ENCODE measurements around the gene TF.

Gene TF

GRCh38 chr3:133761605-133762484, 15.7 kb downstream of the TF start:
- TF ChIP-seq FOXP2 (optimal IDR thresholded peaks at IDR 0.05; ENCODE audit: borderline replicate concordance, extremely low read depth, extremely low read length, insufficient read depth) (no peak), POLR2AphosphoS5 (IDR thresholded peaks at IDR 0.05; ENCODE audit: low read depth, low read length) (no peak), SIN3A (IDR thresholded peaks at IDR 0.05; ENCODE audit: borderline replicate concordance, insufficient read depth, low read length) (no peak), REST (IDR thresholded peaks at IDR 0.05; ENCODE audit: insufficient read depth in 1 of 2, low read depth in 2 of 2, low read length in 2 of 2) (no peak), TAF1 (IDR thresholded peaks at IDR 0.05; ENCODE audit: borderline replicate concordance, insufficient read depth, low read length) (no peak)

- TF ChIP-seq REST (IDR thresholded peaks at IDR 0.05; ENCODE audit: insufficient read depth in 1 of 2, low read depth in 2 of 2, low read length in 2 of 2): no peak
- TF ChIP-seq TAF1 (IDR thresholded peaks at IDR 0.05; ENCODE audit: borderline replicate concordance, insufficient read depth, low read length): no peak
- no peak for TF ChIP-seq POLR2AphosphoS5 (IDR thresholded peaks at IDR 0.05; ENCODE audit: low read depth, low read length)
These were observed 16.3 kb downstream of the TF start for GRCh38 chr3:133762539-133762938.

GRCh38 chr3:133763797-133764683, 17.8 kb downstream of the TF start:
- no peak for TF ChIP-seq REST (IDR thresholded peaks at IDR 0.05; ENCODE audit: insufficient read depth in 1 of 2, low read depth in 2 of 2, low read length in 2 of 2)
- no peak for TF ChIP-seq POLR2AphosphoS5 (IDR thresholded peaks at IDR 0.05; ENCODE audit: low read depth, low read length)
- no peak for TF ChIP-seq SIN3A (IDR thresholded peaks at IDR 0.05; ENCODE audit: borderline replicate concordance, insufficient read depth, low read length)
- no peak for TF ChIP-seq TAF1 (IDR thresholded peaks at IDR 0.05; ENCODE audit: borderline replicate concordance, insufficient read depth, low read length)
- no peak for TF ChIP-seq FOXP2 (optimal IDR thresholded peaks at IDR 0.05; ENCODE audit: borderline replicate concordance, extremely low read depth, extremely low read length, insufficient read depth)

- TF ChIP-seq REST (IDR thresholded peaks at IDR 0.05; ENCODE audit: insufficient read depth in 1 of 2, low read depth in 2 of 2, low read length in 2 of 2) (no peak), FOXP2 (optimal IDR thresholded peaks at IDR 0.05; ENCODE audit: borderline replicate concordance, extremely low read depth, extremely low read length, insufficient read depth) (no peak), SIN3A (IDR thresholded peaks at IDR 0.05; ENCODE audit: borderline replicate concordance, insufficient read depth, low read length) (no peak), TAF1 (IDR thresholded peaks at IDR 0.05; ENCODE audit: borderline replicate concordance, insufficient read depth, low read length) (no peak), POLR2AphosphoS5 (IDR thresholded peaks at IDR 0.05; ENCODE audit: low read depth, low read length) (no peak)
These were observed 19.1 kb downstream of the TF start for GRCh38 chr3:133765256-133765655.

Data from PFSK-1 (cell line).